HEK293 (cell line): Measurements from ENCODE around the gene NEK8.

Experiments used
- CTCF ChIA-PET: fragments of 350-600 bp; formaldehyde crosslinking; extraction: SDS; loops from one replicate; lab custom pipeline; 2021; ENCODE audit warnings: antibody characterized with exemption; lab: Yijun Ruan, JAX
- POLR2A ChIA-PET: fragments of 300-600 bp; formaldehyde crosslinking; extraction: SDS; loops from one replicate; lab custom pipeline; 2020; ENCODE audit warnings: antibody characterized with exemption, inconsistent platforms; lab: Yijun Ruan, JAX
- H3K27ac ChIP-seq: fragments of 200-500 bp; sonication (Bioruptor generic); 2 replicates; pipeline ENCODE4 v1.5.1; 2014; ENCODE audit warnings: low read depth, low read length, control low read depth, inconsistent platforms; ENCODE audit errors: extremely low read depth
- H3K36me3 ChIP-seq, 2 experiments: fragments of 200-500 bp in 1 of 2; sonication (Bioruptor generic) in 1 of 2; 1 replicate in 1 of 2; 2 replicates in 1 of 2; pipeline ENCODE4 v1.5.1; 2014 to 2017; ENCODE audit warnings: inconsistent platforms in 2 of 2, low read length in 2 of 2; ENCODE audit not compliant: control insufficient read depth in 2 of 2, insufficient read depth in 1 of 2
- H3K4me1 ChIP-seq: fragments of 200-500 bp; sonication (Bioruptor generic); 2 replicates; pipeline ENCODE4 v1.5.1; 2014; ENCODE audit warnings: mild to moderate bottlenecking, low read length, inconsistent platforms; ENCODE audit not compliant: control insufficient read depth, insufficient read depth
- H3K4me3 ChIP-seq: 2 replicates; pipeline ENCODE4 v1.5.1; 2011; ENCODE audit warnings: low read depth, mild to moderate bottlenecking, control low read depth, low read length, moderate library complexity
- H3K9me3 ChIP-seq: fragments of 200-500 bp; sonication (Bioruptor generic); 2 replicates; pipeline ENCODE4 v1.5.1; 2014; ENCODE audit warnings: low read depth, low read length, inconsistent platforms; ENCODE audit not compliant: control insufficient read depth, insufficient read depth
- BCL11B ChIP-seq: fragments of 450-650 bp; formaldehyde crosslinking; IDR thresholded peaks from 2 replicates; pipeline ENCODE4 v1.5.1; 2016; ENCODE audit warnings: low read depth, missing biosample characterization, missing genetic modification characterization
- FEZF1 ChIP-seq: fragments of 450-650 bp; formaldehyde crosslinking; IDR thresholded peaks from 2 replicates; pipeline ENCODE4 v1.5.1; 2016; ENCODE audit warnings: missing biosample characterization, missing genetic modification characterization
- HIC1 ChIP-seq: fragments of 450-650 bp; formaldehyde crosslinking; IDR thresholded peaks from 2 replicates; pipeline ENCODE4 v1.5.1; 2016; ENCODE audit warnings: missing biosample characterization, missing genetic modification characterization
- KLF8 ChIP-seq: fragments of 450-650 bp; formaldehyde crosslinking; IDR thresholded peaks from 2 replicates; pipeline ENCODE4 v1.5.1; 2016; ENCODE audit warnings: missing biosample characterization, missing genetic modification characterization
- MEIS1 ChIP-seq: sonication (generic); formaldehyde crosslinking; IDR thresholded peaks from 2 replicates; pipeline ENCODE4 v1.8.1; 2022; ENCODE audit warnings: missing genetic modification reagents, mild to moderate bottlenecking, borderline replicate concordance
- PRDM4 ChIP-seq: fragments of 450-650 bp; formaldehyde crosslinking; IDR thresholded peaks from 2 replicates; pipeline ENCODE4 v1.5.1; 2017; ENCODE audit warnings: missing biosample characterization, missing genetic modification characterization
- PRDM6 ChIP-seq: fragments of 450-650 bp; formaldehyde crosslinking; IDR thresholded peaks from 2 replicates; pipeline ENCODE4 v1.5.1; 2017; ENCODE audit warnings: missing biosample characterization, missing genetic modification characterization
- ZBTB17 ChIP-seq: fragments of 450-650 bp; formaldehyde crosslinking; IDR thresholded peaks from 2 replicates; pipeline ENCODE4 v1.5.1; 2016; ENCODE audit warnings: missing biosample characterization, missing genetic modification characterization
- ZNF211 ChIP-seq: fragments of 450-650 bp; formaldehyde crosslinking; IDR thresholded peaks from 2 replicates; pipeline ENCODE4 v1.5.1; 2016; ENCODE audit warnings: low read depth, missing biosample characterization, missing genetic modification characterization
- ZNF223 ChIP-seq: fragments of 450-650 bp; formaldehyde crosslinking; IDR thresholded peaks from 2 replicates; pipeline ENCODE4 v1.5.1; 2016; ENCODE audit warnings: missing biosample characterization, missing genetic modification characterization
- ZNF280D ChIP-seq: fragments of 450-650 bp; formaldehyde crosslinking; IDR thresholded peaks from 2 replicates; pipeline ENCODE4 v1.5.1; 2016; ENCODE audit warnings: missing biosample characterization, missing genetic modification characterization
- ZNF341 ChIP-seq: fragments of 450-650 bp; formaldehyde crosslinking; IDR thresholded peaks from 2 replicates; pipeline ENCODE4; 2016; ENCODE audit warnings: low read depth, missing biosample characterization, missing genetic modification characterization
- ZNF362 ChIP-seq: fragments of 450-650 bp; formaldehyde crosslinking; IDR thresholded peaks from 2 replicates; pipeline ENCODE4 v1.5.1; 2016; ENCODE audit warnings: missing biosample characterization, missing genetic modification characterization
- ZNF514 ChIP-seq: fragments of 450-650 bp; formaldehyde crosslinking; IDR thresholded peaks from 2 replicates; pipeline ENCODE4 v1.5.1; 2016; ENCODE audit warnings: missing biosample characterization, missing genetic modification characterization
- ZNF530 ChIP-seq: fragments of 450-650 bp; formaldehyde crosslinking; IDR thresholded peaks from 2 replicates; pipeline ENCODE4 v1.5.1; 2016; ENCODE audit warnings: low read depth, missing biosample characterization, missing genetic modification characterization
- ZNF596 ChIP-seq: fragments of 450-650 bp; IDR thresholded peaks from 2 replicates; pipeline ENCODE4 v1.5.0; 2018; ENCODE audit warnings: missing biosample characterization, mild to moderate bottlenecking, missing genetic modification characterization, moderate library complexity
- ZNF600 ChIP-seq: fragments of 450-650 bp; formaldehyde crosslinking; IDR thresholded peaks from 2 replicates; pipeline ENCODE4 v1.5.1; 2016; ENCODE audit warnings: missing biosample characterization, missing genetic modification characterization
- ZNF623 ChIP-seq: fragments of 450-650 bp; formaldehyde crosslinking; IDR thresholded peaks from 2 replicates; pipeline ENCODE4 v1.5.1; 2016; ENCODE audit warnings: missing biosample characterization, missing genetic modification characterization
- ZNF677 ChIP-seq: fragments of 450-650 bp; IDR thresholded peaks from 2 replicates; pipeline ENCODE4 v1.5.0; 2018; ENCODE audit warnings: missing biosample characterization, mild to moderate bottlenecking, missing genetic modification characterization, moderate library complexity
- ZNF692 ChIP-seq: fragments of 450-650 bp; formaldehyde crosslinking; IDR thresholded peaks from 2 replicates; pipeline ENCODE4 v1.5.1; 2016; ENCODE audit warnings: missing biosample characterization, missing genetic modification characterization
- ZSCAN16 ChIP-seq: fragments of 450-650 bp; formaldehyde crosslinking; IDR thresholded peaks from 2 replicates; pipeline ENCODE4 v1.5.1; 2016; ENCODE audit warnings: missing biosample characterization, missing genetic modification characterization

The NEK8 gene

GRCh38 chr17:28712705-28713415 lies 15.7 kb upstream of the NEK8 start:
- H3K9me3 ChIP-seq, result no peaks in the 10 kb centered on the region
- peaks cover 10 to 39% of the 10 kb centered on the region in 2 experiments; a peak in 2 of 3 replicates for H3K36me3 ChIP-seq
- H3K27ac ChIP-seq, result no peak overlapping the region
- peaks cover 3% of the 10 kb centered on the region for H3K4me1 ChIP-seq
- H3K4me3 ChIP-seq, result no peak overlapping the region
- 0 out of 2 replicates have a peak, but pooled peaks have one; percentile 13 for TF ChIP-seq KLF8
- TF ChIP-seq PRDM4, result no peak
- TF ChIP-seq ZBTB17 (tag by site-specific recombination), result peak; percentile 37; the same call in 1 of the 2 replicates
- TF ChIP-seq ZNF692 (tag by site-specific recombination), result no peak
- TF ChIP-seq ZNF600 (tag by site-specific recombination), result peak; percentile 93
- POLR2A ChIA-PET, result interaction anchor here (0.6 to 2.9 kb wide), 5 partner anchors 10 to 1332 kb away, joined by 3 to 26 read pairs (median 4); partner anchors contain the start of genes BLTP2 and TLCD1
- CTCF ChIA-PET, result interaction anchor here (1.1 to 2.3 kb wide), 4 partner anchors 11 to 64 kb away, joined by 3 to 6 read pairs (median 4); no protein-coding TSS in a partner anchor

GRCh38 chr17:28714281-28714680 lies 14.3 kb upstream of the NEK8 start:
- Histone ChIP-seq H3K36me3 (peaks cover 10 to 39% of the 10 kb centered on the region in 2 experiments; a peak in 2 of 3 replicates), H3K4me1 (peaks cover 15% of the 10 kb centered on the region), H3K4me3 (no peak overlapping the region), H3K9me3 (no peaks in the 10 kb centered on the region), H3K27ac (no peak overlapping the region)
- ChIA-PET POLR2A (interaction anchor here (3.7 kb wide), 1 partner anchor 12 kb away, joined by 38 read pairs; the partner anchor contains the start of genes NEK8 and TLCD1), CTCF (no interaction called here)
- no peak for TF ChIP-seq ZNF600 (tag by site-specific recombination)
- peak; percentile 58; the same call in 1 of the 2 replicates for TF ChIP-seq HIC1
- TF ChIP-seq BCL11B (tag by site-specific recombination), result no peak
- no peak for TF ChIP-seq ZSCAN16
- TF ChIP-seq ZNF514 (tag by site-specific recombination), result no peak
- TF ChIP-seq PRDM6 (tag by site-specific recombination), result no peak
- TF ChIP-seq ZNF596 (tag by site-specific recombination), result no peak
- TF ChIP-seq MEIS1 (CRISPR knock-in tag), result no peak
- no peak for TF ChIP-seq ZNF362 (tag by site-specific recombination)
- TF ChIP-seq ZNF223 (tag by site-specific recombination), result no peak
- no peak for TF ChIP-seq ZNF530 (tag by site-specific recombination)
- peak; percentile 68 for TF ChIP-seq FEZF1
- TF ChIP-seq ZNF211 (tag by site-specific recombination), result no peak
- no peak for TF ChIP-seq ZNF280D (tag by site-specific recombination)
- peak; percentile 98 for TF ChIP-seq ZNF623 (tag by site-specific recombination)
- no peak for TF ChIP-seq ZNF341 (tag by site-specific recombination)
- TF ChIP-seq ZNF677 (tag by site-specific recombination), result no peak
